ENCODE data around the gene LRMDA.
"Not testable (repeated sequence)": the region's sequence is repeated elsewhere in the genome, so short reads cannot be mapped to it uniquely, and the experiment has no call there.

The LRMDA gene

GRCh38 chr10:75613685-75614504 is 182.5 kb downstream of the LRMDA start:
- no peak for DNase-seq (ENCODE audit: low spot score)

DNA sequence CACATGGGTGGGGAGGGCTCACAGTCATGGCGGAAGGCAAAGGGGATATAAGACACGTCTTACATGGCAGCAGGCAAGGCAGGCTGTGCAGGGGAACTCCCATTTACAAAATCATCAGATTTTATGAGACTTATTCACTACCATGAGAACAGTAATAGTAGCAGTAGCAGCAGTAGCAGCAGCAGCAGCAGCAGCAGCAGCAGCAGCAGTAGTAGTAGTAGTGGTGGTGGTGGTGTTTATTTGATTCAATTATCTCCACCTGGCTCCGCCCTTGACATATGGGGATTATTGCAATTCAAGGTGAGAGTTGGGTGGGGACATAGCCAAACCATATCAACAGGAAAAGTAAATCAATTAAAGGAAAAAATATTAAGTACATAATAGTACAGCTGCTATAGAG is 184.7 kb downstream of the LRMDA start:
- DNase-seq (ENCODE audit: low spot score), result no peak

GRCh38 chr10:75616874-75617478 is 185.6 kb downstream of the LRMDA start:
- DNase-seq (ENCODE audit: low spot score), result no peak

GRCh38 chr10:75617485-75618155 is 186.2 kb downstream of the LRMDA start:
- DNase-seq (ENCODE audit: low spot score), result no peak

GRCh38 chr10:75619635-75620034 is 188.2 kb downstream of the LRMDA start:
- DNase-seq (ENCODE audit: low spot score), result no peak

GRCh38 chr10:75620356-75620755 is 188.9 kb downstream of the LRMDA start:
- DNase-seq (ENCODE audit: low spot score), result no peak

- not testable (repeated sequence) for DNase-seq (ENCODE audit: low spot score)
Measured at GRCh38 chr10:75621003-75621402, 189.6 kb downstream of the LRMDA start.

DNA sequence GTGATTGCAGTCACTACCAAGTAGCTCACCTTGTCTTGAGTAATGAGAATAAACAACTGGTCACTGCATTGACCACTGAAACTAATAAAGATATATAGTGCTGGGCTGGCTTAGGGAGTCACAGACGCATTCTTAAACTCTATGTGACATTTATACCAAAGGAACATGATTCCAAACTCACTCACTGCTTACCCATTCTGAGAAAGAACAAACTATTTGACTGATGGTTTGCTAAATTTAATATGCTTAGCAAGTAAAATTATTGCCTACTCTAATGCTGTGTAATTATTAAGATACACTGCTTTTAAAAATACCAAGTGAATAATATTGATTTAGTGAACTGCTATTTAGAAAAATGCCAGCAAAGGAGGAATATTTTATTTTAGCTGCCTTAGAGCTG is 191.1 kb downstream of the LRMDA start:
- no peak for DNase-seq (ENCODE audit: low spot score)

DNA sequence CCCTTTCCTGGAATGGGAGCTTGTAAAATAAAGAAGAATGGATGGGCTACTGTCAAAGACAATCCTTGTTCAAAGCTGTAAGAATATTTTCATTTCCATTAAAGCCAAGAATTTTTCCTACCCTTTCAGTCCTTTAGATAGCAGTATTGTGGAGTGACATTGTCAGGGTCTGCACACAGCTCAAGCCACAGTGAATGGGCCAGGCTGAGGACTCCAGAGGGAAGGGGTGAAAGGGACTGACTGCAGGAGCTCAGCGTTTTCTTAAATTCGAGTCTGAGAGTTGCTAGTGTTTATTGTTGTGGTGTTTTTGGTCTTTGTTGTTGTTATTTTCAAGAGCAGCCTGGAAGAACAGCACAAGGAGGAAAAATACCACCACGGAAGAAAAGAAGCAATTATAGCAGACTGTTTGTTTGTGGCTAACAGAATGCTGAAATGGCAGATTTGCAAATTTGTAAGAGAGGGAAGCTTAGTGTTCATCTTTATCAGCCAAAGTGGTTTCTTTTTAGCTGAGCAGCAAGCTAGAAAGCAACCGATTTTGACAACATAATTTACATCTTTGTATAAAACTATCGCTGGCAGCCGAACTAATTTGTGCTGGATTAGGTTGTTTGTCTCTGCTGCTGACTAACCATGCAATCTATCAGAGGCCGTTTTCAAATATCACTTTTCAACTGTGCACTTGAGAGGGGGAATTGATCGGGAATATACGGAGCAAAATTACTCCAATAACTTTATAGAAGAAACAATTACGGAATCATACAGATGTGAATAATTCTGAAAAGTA is 192.1 kb downstream of the LRMDA start:
- no peak for DNase-seq (ENCODE audit: low spot score)

DNA sequence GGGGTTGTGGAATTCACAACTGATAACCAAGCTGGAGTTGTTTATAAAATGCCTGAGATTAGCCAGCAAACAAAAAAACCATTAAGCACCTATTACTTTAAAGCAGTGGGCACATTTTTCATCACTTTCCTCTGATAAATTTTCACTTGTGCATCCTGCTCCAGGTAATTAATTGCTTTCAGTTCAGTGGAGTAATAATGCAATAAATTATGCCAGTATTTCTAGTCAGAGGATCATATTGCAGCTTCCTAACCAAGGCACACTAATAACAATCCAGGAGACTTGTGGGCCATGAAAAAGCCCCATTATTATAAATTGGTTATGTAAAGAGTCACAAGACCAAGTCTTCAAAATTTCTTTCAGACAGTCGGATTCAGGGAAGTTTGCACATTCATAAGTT is 193.2 kb downstream of the LRMDA start:
- no peak for DNase-seq (ENCODE audit: low spot score)

DNA sequence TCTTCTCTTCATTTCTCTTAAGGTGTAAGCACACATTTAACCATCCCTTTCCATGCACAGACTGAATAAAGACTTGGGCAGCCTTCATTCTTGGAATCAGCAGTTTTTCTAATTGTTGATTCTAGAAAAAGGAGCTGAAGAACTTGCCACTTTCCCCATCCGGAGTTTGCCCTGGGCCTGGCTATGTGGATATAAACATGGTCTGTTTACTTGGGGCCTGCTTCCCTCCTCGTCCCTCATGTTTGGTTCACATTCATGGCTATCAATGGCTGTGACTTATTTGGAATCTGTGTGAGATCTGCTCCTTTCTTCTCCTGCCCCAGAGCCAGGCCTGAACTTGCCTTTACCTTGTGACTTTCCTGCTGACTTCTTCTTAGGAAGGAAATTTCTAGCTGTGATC is 199.3 kb downstream of the LRMDA start:
- no peak for DNase-seq (ENCODE audit: low spot score)

DNA sequence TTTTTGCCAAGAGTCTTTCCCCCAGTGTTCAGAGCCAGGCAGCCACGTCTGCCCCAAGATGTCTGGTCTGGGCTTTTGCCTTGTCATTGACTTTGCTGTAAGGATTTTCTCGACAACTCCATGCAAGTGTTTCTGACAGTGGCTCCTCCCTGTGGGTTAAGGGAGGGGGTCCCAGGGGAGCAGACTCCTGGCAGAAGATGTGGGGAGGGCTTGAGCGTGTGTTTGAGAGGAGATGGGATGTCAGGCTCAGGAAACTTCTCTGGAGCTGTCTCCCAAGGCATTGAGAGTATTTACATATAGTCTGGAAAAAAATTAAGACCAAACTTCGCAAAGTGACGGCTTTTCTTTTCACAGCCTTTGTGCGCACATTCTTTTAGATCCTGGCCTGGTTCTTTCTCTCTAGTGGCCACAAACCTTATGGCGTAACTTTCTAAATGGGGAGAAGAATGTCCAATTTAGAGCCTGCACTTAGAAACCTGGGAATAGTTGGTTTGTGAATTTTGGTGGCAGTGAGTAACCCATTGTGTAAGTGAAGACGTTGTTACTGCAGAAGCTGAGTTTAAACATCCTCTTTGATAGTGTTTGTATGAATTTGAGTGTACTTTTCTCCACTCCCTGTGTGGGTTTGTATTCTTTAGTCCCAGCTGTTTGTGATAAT is 201.5 kb downstream of the LRMDA start:
- no peak for DNase-seq (ENCODE audit: low spot score)

DNA sequence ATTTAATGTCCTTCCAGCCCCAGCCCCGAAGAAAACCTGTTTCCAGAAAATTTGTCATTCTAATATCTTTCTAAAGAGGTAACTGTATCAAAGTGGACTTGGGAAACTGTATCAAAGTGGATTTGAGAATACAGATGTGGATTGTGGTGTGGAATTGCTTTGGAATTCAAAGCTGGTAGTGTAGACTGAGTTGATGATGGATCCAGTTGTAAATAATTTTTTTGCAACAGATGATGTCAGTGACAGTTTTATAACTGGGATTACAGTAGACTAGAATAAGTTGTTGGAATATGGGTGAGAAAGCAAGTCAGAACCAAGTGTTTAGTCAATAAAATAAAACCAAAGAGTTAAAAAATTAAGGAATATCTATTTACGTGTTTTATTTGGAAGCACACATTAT is 202.1 kb downstream of the LRMDA start:
- no peak for DNase-seq (ENCODE audit: low spot score)

- no peak for DNase-seq (ENCODE audit: low spot score)
Measured at GRCh38 chr10:75634947-75635346, 203.5 kb downstream of the LRMDA start.

DNA sequence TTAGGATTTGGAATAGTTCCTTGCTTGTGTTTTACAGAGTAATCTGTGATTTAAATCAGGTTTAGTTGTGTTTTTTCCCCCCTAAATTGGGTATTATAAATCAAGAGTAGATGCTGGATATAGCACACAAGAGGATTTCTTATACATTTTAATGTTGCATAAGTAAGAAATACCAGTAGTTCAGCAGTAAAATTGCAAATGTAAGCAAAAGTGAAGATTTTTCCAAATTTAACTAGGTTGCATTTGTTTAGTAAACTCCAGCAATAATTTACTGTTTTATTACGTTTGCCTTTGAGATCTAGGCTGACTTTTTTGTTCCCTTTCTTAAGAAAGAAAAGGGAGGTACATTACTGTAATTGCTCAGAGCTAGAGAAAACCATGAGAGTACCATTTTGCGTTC is 207.3 kb downstream of the LRMDA start:
- no peak for DNase-seq (ENCODE audit: low spot score)

GRCh38 chr10:75639736-75640135 is 208.3 kb downstream of the LRMDA start:
- DNase-seq (ENCODE audit: low spot score), result no peak

- no peak for DNase-seq (ENCODE audit: low spot score)
Measured at GRCh38 chr10:75640381-75640780, 209.0 kb downstream of the LRMDA start.

DNA sequence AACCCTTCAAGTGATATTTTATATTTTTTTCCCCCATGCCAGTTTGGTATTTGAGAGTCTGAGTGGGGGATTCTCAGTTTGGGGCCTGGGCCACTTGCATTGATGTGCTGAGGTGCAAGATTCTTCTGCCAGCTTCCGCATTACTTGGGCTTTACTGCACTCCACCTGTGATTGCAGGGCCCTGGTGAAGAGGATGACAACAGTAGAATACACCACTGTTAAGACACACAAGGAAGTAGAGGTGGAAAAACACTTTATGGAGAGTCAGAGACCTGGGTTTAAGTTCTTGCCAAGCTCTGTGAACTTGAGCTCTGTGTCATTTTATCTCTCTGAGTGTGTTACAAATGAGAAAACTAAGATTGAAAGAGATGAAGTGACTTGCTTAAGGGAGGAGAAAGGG is 209.4 kb downstream of the LRMDA start:
- no peak for DNase-seq (ENCODE audit: low spot score)

GRCh38 chr10:75643405-75643804 is 212.0 kb downstream of the LRMDA start:
- no peak for DNase-seq (ENCODE audit: low spot score)

- no peak for DNase-seq (ENCODE audit: low spot score)
Measured at GRCh38 chr10:75643944-75644692, 212.7 kb downstream of the LRMDA start.

- DNase-seq (ENCODE audit: low spot score), result no peak
Measured at GRCh38 chr10:75645704-75646103, 214.3 kb downstream of the LRMDA start.
